Stimulated activated CD4-positive, alpha-beta T cell treated with anti-CD3 and anti-CD28 coated beads, Interleukin-1b, Interleukin-23, amount 100 ng/mL, for 24 hours (primary cell): ENCODE data around the gene MAP3K12.
"Not testable (repeated sequence)": the region's sequence is repeated elsewhere in the genome, so short reads cannot be mapped to it uniquely, and the experiment has no call there.

Experiments
- DNase-seq, 4 experiments: peaks; one replicate each; pipeline ENCODE4 v3.0.0-alpha.2; 2020; ENCODE audit warnings: low read depth in 4 of 4, low spot score in 1 of 4

MAP3K12 gene

DNA sequence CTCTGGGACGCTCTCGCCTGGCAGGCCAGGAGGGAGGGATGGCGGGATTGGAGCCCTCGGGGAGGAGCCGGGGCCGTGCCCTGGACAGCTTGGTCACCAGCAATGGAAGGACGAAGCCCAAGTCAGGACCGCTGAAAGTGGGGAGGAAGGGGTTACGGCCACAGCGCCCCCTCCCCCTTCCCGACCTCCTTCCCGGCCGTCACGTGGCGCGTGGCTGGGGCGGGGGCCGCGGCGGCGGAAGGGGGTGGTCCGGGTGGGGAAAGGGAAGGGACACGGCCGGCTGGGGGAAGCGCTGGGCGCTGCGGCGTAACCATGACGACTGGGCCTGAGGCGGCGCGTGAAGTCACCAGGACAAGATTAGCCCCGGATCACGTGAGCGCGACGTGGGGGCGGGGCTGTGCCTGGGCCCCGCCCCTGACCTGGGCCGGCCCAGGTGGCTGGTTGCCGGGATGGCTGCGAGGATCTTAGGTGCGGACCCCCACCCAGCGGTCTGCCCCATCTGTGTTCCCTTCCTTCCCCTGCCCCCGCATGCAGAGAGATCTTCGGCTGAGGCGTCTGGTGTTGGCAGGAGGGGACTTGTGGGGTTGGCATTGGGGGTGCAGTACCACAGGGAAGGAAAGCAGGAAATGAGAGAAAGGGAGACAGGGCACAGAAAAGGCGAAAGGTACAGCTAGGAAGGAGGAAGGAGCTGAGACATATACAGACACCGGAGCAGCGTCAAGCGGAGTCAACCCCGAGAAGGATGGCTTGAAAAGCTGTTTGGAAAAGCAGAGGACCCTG, 6.2 kb downstream of the MAP3K12 start:
- peak; percentile 72 to 80 (median 74) for DNase-seq

DNA sequence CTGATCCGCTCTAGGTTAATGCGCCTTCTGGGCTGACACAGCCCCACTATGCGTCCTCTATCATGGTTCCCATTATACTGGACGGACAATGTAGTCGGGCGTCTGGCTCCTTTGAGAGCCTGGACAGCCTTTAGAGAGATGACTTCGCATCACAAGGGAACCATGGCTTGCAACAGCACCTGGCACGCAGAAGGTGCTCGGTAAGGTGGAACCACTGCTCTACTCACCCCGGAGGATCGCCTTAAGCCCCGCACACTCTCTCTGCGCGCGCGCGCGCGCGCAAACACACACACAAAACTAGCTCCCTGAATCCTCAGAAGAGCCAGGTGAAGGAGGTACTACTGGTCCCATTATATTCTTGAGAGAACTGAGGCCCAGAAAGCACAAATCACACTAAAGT, 7.1 kb downstream of the MAP3K12 start:
- no peak for DNase-seq

DNA sequence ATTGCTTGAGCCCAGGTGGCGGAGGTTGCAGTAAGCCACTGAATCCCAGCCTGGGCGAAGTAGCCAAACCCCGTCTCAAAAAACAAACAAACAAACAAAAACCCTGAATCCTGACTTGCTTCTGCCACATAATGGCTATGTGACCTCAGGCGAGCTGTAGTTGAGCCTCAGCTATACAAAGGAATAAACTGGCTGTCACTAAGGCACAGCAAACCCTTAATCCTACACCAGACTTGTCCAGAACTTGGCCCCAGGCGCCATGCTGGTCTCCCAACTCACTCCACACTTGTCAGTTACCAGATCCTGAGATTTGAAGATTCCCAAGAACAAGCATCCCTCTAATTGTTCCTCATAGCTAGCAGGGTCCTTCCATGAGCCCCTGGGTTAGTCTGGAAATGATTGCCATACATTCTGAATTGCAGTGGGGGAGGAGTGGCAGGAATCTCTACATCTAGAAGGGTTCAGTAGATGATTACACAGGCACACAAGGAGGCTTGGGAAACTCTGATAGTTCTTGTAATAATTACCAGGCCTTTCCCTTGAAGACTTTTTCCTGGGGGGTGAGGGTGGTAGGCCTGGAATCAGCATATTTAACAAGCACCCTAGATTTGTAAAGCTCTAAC, 9.9 kb downstream of the MAP3K12 start:
- no peak for DNase-seq

DNA sequence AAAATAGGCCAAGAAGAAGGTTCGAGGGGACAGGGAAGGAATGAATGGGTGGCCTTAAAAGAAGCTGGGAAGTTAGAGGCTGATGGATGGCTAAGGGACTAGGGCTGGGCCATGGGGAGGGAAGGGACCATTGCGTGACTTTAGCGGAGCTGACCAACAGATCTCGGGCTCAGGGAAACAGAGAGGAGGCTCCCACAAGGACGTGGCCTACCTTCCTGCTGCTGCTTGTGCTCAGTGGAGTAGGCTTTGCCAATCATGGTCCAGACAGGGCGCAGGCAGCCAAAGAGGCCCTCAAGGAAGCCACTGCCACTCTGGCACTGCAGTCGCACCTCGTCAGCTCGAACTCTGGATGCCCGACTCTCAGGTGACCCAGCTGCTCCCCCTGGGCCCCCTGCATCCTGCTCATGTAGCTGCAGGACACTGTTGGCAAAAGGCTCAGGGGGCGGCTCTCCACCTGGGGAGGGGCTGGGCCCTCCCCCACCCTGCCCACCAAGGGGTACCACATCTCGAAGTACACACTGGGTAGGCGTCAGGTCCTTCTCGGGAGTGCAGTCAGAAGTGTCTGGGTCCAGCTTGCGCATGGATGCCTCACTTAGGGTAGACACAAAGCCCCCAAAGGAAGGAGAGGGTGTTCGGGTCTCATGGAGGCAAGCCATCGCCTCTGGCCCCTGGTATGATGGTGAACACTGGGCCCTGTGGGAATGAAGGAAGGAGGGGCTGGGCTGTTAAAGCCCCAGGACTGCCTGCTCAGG, 12.3 kb downstream of the MAP3K12 start:
- no peak for DNase-seq

DNA sequence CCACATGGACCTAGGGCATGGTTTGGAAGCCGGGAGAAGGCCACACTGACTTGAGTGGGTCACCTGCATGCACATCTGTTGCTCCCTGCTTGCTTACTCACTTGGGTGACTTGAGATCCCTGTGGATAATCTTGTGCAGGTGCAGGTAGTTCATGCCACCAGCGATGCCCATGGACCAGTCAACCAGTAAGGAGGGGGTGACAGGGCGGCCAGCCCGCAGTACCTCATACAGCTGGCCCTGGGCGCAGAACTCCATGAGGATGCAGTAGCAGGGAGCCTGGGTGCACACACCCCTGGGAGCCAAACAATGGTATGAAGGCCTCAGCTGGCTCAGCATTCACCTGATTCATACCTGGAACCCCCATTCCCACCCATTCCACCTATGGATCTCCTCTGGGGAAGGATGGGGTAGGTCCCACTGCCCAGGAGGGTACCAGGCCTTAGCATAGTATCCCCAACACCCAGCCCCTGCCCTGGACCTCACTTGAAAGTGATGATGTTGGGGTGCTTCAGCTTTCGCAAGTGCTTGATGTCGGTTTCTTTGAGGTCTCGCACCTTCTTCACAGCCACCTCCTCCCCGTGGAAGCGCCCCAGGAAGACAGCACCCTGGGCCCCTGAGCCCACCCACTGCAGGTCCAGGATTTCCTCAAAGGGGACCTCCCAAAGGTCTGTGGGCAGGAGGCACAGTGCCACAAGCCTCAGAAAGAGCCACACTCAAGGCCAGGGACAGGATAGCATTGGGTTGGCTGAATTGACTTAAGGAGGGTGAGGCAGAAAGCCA, 13.1 kb downstream of the MAP3K12 start:
- DNase-seq, result no peak

DNA sequence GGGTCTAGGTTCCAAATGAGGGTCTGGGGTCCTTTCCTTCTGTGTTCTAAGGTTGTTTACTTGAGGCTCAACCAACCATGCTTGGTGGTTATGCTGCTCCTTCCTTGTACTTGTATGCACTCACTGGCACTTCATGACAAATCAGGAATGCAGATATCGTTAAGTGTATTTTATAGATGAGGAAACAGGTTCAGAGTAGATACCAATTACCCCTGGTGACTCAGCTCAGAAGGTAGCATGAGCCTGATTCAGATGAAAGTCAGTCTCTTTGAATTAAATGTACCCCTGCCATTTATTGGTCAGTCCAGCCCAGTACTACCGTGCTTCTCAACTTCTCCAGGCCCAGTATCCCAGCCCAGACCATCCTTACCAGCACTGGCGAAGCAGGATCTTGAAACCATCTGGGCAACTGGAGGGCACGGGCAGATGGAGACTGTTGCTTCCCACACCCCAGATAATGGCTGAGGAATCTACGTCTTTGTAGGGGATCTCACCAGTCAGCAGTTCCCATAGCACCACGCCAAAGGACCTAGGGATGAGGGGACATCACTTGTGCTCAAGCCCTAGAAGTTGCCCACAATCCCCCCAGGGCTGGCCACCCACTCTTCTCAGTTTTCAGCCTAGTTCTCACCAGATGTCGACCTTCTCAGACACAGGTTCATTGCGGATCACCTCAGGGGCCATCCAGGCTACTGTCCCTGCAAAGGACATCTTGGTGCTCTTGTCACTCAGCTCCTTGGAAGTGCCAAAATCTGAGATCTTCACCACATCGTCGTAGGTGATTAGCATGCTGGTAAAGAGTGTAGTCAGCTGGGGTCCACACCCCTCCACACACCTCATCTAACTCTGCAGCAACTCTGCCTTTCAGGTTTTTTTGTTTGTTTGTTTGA, 14.3 kb downstream of the MAP3K12 start:
- DNase-seq, result no peak

DNA sequence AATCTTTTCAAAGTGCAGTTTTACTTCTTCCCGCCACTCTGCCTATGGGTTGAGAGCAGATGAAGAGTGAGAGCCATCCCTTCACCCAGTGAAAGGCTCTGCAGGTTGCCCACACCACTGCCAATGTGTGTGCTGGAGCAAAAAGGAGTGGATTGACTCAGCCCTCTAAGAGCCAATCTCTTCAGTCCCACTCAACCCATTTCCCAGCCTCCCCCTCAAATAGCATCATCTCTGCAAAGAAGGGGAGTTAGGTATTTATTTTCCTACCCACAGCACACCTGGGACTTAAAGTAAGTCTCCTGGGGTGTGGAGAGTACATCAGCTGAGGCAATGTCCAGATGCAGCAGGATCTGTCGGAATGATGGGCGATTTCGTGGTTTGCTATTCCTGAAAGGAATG, 15.3 kb downstream of the MAP3K12 start:
- no peak for DNase-seq

DNA sequence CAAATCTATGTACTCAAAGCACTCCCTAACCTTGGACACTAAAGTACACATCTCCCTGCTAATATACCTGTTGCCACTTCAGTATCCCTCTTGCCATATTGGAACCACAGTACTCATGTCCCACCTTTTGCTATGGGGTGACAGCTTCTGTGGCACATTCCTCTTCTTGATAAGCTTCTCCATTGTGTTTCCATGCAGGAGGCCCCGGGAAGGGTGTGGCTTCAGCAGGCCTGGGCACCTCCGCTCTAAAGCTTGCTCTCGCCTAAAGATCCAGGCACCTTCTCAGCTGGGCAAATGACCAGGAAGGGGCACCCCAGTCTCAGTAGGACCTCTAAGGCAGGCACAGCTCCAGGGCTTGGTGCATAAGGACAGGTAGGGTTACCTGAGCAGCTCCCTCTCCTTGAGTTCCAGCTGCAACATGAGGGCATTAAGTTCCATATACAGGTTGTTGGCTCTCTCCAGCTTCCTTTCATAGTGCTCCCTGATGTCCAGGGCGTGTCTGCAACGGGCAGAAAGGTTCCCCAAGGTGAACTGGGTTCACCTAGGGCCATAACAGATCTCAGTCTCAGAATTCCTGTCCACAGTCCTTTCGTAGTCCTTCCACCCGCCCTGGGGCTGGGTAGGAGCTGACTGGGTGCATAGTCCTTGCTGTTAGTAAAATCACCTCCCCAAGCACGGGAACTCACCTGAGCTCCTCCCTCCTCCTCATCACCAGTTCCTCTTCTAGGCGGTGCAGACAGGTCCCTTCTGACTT, 15.9 kb downstream of the MAP3K12 start:
- no peak for DNase-seq

DNA sequence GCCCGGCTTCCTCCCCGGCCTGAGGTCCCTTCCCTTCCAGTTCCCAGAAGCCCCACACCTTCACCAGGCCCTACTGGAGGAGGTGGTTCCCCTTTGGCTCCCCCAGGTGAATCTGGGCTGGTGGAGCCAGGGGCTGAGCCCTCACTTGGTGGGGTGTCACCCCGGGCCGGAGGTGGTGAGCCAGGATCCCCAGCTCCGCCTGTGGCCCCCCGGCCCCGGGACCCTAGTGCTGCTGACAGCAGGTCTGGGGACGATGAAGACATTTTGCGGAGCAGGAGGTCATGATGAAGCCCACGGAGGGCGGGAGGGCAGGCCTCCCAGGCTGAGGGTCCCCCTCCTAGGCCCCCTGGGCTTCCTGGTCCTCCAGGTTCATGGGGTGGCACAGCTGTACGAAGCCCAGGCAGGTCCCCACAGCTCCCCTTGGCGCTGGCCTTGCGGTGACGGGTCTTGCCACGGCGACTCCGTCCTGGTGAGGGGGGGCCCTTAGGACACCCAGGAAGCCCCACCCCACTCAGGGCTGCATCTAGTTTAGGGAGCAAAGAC, 16.6 kb downstream of the MAP3K12 start:
- no peak for DNase-seq

DNA sequence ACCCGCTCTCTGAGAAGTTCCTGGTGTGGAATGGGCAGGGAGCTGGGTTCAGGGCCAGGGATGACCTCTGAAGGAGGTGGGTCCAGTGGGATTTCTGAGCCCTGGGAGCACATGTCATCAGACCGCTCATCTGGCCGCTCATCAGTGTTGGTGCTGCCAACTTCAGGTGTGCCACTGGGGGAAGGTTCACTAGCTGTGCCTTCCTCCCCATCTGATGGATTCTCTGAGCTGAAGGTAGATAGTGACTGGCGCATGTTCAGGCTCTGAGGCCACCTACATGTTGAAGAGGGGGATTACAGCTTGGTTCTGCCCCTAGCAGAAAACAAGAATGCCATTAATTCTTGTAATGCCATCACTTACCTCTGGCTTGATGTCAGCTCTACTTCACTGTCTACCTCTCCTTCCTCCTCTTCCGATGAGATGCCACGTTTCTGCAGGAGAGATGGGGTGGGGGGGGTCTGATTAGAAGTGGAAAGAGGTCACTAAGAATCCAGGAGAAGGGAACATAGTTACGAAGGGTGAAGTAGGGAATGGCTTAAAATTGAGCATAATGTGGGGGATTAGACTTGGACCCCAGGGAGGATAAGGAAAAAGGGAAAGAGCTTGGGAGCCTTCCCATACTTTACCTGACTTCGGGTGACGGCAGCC, 17.2 kb downstream of the MAP3K12 start:
- no peak for DNase-seq

DNA sequence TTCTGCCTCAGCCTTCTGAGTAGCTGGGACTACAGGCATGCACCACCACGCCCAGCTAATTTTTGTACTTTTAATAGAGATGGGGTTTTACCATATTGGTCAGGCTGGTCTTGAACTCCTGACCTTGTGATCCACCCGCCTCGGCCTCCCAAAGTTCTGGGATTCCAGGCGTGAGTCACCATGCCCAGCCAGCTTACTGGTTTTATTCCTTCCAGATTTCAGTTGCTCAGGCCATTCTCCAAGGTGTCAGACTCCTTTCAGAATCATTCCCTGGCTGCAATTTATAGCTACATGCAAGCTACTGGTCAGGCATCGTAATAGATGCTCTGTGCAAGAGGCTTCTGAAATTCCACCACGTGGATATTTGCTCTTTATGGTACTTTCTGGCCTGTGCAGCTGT, 17.8 kb downstream of the MAP3K12 start:
- not testable (repeated sequence) for DNase-seq

DNA sequence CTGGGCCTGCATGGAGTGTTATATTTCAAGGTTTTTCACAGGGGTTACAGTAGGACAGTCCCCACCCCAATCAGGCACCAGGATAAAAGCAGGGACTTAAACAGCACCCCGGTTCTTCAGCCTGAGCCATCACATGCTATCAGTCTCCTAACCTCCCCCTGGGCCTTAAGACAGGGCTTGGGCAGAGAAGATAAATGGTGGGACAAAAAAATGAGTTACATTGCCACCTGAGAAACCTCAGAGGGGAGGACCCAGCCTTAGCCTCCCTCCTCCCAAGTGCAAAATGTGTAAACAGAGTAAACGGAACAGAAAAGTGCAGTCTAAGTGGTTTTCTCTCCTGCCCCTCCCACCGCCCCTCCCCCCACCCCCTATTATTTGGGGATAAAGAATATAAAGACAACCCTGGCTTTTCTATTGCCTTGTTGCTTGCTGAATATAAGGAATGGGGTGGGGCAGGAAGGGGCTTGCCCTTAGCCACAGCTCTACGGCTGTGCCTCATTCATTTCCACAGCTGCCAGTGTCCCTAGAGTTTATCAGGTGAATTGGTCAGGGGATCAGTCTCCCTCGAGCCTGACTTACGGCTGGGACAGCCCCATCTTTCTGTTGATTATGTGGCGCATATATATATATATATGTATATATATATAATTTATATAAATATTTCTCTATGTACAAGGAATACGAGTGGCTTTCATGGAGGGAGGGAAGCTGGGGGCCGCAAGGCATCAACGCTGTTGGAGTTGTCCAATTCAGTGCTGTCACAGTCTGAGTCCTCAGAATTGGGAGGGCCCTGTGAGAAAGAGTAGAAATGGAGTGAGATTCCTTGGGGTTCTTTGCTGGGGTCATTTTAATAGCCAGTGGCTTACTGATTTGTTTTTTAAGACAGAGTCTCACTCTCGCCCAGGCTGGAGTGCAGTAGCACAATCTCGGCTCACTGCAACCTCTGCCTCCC, 18.5 kb downstream of the MAP3K12 start:
- no peak for DNase-seq

DNA sequence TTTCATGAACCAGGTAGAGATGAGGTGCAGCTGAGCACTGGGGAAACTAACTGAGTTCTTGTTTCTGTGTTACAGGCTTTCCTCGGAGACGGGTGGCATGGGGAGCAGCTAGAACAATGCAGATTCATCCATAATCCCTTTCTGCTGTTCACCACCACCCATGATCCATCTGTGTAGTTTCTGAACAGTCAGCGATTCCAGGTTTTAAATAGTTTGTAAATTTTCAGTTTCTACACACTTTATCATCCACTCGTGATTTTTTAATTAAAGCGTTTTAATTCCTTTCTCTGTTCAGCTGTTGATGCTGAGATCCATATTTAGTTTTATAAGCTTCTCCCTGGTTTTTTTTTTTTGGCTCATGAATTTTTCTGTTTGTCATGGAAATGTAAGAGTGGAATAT, 19.9 kb downstream of the MAP3K12 start:
- no peak for DNase-seq

DNA sequence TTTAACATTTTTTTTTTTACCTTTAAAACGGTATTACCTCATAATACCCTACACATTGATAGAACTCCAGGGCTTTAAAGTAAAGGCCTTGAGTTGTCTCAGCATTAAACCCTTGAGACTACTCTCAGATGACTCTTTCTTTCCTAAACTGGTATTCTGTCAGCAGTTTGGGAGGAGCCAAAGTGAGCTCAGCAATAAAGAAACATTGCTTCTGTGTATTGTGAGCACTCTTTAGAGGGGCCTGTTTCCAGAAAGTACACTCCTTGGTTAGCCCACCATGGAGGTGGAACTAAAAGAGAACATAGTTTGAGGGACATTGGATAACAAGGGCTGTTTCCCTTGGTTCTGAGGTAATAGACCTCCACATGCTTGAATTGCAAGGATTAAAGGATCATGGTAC, 20.4 kb downstream of the MAP3K12 start:
- no peak for DNase-seq

DNA sequence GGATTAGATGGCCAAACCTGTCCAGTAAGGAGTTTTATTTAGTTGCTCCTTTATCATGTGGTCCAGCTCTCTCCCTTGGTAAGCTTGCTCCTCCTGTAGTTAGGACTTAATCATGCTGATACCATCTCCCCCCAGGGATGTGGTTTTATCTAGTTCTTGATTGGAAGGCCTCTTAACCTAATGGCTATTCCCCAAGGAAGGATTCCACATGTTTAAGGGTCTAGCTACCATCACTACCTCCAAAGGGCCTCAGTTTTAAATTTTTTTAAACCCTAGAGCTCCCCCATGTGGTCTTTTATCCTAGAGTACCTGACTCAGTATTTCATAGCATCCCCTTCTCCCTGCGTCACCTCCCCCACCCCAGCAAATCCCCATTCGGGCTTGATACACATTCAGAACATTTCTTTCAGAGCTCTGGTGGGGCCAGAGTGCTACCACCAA, 22.5 kb downstream of the MAP3K12 start:
- DNase-seq, result no peak

DNA sequence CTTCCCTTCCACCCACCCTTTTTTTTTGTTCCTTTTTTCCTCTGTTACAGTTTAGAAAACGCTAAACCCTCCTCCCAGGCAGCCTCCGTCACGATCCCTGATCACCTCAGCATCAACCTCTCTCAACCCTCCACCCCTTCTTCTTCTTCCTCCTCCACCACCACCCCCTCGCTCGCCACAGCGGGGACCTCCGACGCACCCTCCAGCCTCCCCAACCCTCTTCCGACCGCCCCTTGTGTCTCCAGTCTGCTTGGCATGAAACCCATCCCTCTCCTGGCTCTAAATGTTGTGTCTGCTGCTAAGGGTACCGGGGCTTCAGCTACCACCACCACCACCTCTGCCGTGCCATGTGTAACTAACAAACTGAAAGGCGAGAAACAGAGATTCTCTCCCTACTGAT, 24.4 kb downstream of the MAP3K12 start:
- DNase-seq, result no peak

DNA sequence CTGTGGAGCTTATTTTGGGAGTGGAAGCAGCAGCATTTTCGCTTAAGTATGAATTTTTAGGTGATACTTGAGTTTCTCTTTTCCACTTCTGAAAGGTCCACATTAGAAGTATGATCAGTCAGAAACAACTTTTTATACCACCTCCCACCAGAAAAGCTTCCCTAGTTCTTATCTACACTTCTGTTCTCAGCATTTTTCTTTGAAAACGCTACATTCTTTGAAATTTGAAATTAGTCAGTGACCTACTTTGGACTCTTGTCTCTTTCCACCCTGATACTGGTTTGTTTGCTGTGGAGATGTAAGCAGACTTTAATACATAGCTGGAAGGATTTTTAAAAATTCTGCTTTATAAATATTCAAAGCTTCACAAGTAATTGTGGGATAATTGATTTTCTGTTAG, 25.2 kb downstream of the MAP3K12 start:
- DNase-seq, result no peak
